Smooth muscle cell (in vitro differentiated cells): ENCODE data around the gene APOB. TPM values are rescaled to one million over a fixed set of nuclear protein-coding genes. Genes with fewer than 3 reads are reported as not detected.

Experiments used
- DNase-seq: peaks from one replicate; lab custom pipeline; 2025; ENCODE audit not compliant: unreplicated experiment; lab: John Stamatoyannopoulos, UW
- H2AFZ ChIP-seq: fragments of 200-600 bp; sonication (generic); 2 replicates; pipeline ENCODE4 v1.6.0; 2016; ENCODE audit warnings: antibody characterized with exemption, low read depth, mild to moderate bottlenecking
- H3F3A ChIP-seq: fragments of 200-600 bp; sonication (generic); 2 replicates; pipeline ENCODE4 v1.6.0; 2017; ENCODE audit warnings: antibody characterized with exemption, low read depth
- H3K27ac ChIP-seq: fragments of 200-600 bp; sonication (generic); 2 replicates; pipeline ENCODE4 v1.5.1; 2016; ENCODE audit warnings: low read depth, mild to moderate bottlenecking
- H3K27me3 ChIP-seq: fragments of 200-600 bp; sonication (generic); 2 replicates; pipeline ENCODE4 v1.6.1; 2016; ENCODE audit warnings: low read depth, mild to moderate bottlenecking
- H3K36me3 ChIP-seq: fragments of 200-600 bp; sonication (generic); 2 replicates; pipeline ENCODE4 v1.5.1; 2016; ENCODE audit warnings: low read depth
- H3K4me1 ChIP-seq: fragments of 200-600 bp; sonication (generic); 2 replicates; pipeline ENCODE4 v1.5.1; 2016; ENCODE audit warnings: low read depth
- H3K4me2 ChIP-seq: fragments of 200-600 bp; sonication (generic); 2 replicates; pipeline ENCODE4 v1.6.0; 2016; ENCODE audit warnings: mild to moderate bottlenecking
- H3K4me3 ChIP-seq: fragments of 200-600 bp; sonication (generic); 2 replicates; pipeline ENCODE4 v1.5.1; 2016; ENCODE audit warnings: mild to moderate bottlenecking
- H3K79me2 ChIP-seq: fragments of 200-600 bp; sonication (generic); 2 replicates; pipeline ENCODE4 v1.6.0; 2016; ENCODE audit warnings: low read depth, mild to moderate bottlenecking
- H3K9ac ChIP-seq: fragments of 200-600 bp; sonication (generic); 2 replicates; pipeline ENCODE4 v1.6.0; 2016; ENCODE audit warnings: low read depth
- H3K9me3 ChIP-seq: fragments of 200-600 bp; sonication (generic); replicated peaks from 2 replicates; pipeline ENCODE4 v1.5.1; 2016; ENCODE audit warnings: low read depth
- H4K20me1 ChIP-seq: fragments of 200-600 bp; sonication (generic); 2 replicates; pipeline ENCODE4 v1.6.0; 2016; ENCODE audit warnings: low read depth
- WGBS: methylation state at CpG from one replicate; pipeline ENCODE4 v1.1.7; 2016; ENCODE audit warnings: low lambda C conversion rate; 5-methylcytosine and 5-hydroxymethylcytosine counted together
- polyA plus RNA-seq: library from polyadenylated mRNA; unstranded; fragments of >200 nt; fragmentation: Nextera tagmentation; extraction: Ambion mirVana; gene quantifications from 2 replicates; pipeline ENCODE4 v1.2.1, GENCODE V29; 2016
- total RNA-seq: library from RNA; depleted of rRNA; stranded (reverse); fragments of >200 nt; gene quantifications from 2 replicates; pipeline ENCODE4 v1.2.3, GENCODE V29; 2014
- TF ChIP-seq, protein P1 (sequence below): fragments of 200-600 bp; sonication (generic); IDR thresholded peaks from 2 replicates; pipeline ENCODE4 v1.5.1; 2017; ENCODE audit warnings: borderline replicate concordance, mild to moderate bottlenecking, antibody characterized with exemption; ENCODE audit not compliant: insufficient read depth, poor library complexity, severe bottlenecking

Gene APOB
- total and polyA plus RNA-seq, 2 experiments from 2014 or later: under 0.01 to 0.09 TPM

DNA sequence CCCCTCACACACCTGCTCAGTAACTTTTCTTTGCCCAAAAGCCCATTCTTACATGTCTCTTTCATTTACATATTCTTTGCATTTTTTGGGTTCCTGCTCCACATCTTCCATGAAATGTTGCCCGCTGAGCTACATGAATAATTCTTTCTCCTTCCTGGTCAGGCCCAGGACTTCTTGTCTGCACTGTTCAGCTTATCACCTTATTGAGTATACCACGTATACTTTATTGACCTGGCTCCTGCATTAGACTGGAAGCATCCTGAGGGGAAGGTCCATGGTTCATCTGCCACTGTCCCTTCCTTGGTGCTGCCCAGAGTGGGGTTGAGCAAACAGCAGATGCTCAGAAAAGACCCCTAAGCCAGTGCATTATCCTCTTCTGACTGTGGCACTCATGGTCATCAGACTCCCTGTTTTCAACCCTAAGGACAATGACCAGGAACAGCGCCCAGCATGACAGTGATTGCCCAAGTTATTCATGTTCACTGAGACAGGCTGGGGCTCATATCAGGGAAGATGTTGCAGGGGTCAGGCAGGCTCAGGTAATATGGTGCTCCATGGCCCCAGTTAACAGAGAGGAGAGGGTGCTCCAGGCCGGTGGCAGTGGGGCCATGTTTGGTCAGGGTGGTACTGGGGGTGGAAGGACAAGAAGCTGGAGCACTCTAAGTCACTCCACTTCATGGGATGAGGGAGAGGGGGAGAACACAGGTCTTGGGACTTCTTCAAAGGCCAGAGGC, 7.7 kb downstream of the APOB start:
- no peaks in the 10 kb centered on the region for H4K20me1 ChIP-seq
- H3K27ac ChIP-seq: no peak overlapping the region
- no peak overlapping the region for H2AFZ ChIP-seq
- H3K79me2 ChIP-seq: no peaks in the 10 kb centered on the region
- no peaks in the 10 kb centered on the region for H3K36me3 ChIP-seq
- no peak overlapping the region for H3K9ac ChIP-seq
- no peak overlapping the region for H3K4me2 ChIP-seq
- no peaks in the 10 kb centered on the region for H3K9me3 ChIP-seq
- no peaks in the 10 kb centered on the region for H3K4me1 ChIP-seq
- TF ChIP-seq, protein P1, sequence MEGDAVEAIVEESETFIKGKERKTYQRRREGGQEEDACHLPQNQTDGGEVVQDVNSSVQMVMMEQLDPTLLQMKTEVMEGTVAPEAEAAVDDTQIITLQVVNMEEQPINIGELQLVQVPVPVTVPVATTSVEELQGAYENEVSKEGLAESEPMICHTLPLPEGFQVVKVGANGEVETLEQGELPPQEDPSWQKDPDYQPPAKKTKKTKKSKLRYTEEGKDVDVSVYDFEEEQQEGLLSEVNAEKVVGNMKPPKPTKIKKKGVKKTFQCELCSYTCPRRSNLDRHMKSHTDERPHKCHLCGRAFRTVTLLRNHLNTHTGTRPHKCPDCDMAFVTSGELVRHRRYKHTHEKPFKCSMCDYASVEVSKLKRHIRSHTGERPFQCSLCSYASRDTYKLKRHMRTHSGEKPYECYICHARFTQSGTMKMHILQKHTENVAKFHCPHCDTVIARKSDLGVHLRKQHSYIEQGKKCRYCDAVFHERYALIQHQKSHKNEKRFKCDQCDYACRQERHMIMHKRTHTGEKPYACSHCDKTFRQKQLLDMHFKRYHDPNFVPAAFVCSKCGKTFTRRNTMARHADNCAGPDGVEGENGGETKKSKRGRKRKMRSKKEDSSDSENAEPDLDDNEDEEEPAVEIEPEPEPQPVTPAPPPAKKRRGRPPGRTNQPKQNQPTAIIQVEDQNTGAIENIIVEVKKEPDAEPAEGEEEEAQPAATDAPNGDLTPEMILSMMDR: no peak
- DNase-seq: no peak
- WGBS: 93% methylated on average over 4 of the region's 4 CpGs
- H3K4me3 ChIP-seq: no peak overlapping the region
- peaks cover 14% of the 10 kb centered on the region for H3K27me3 ChIP-seq
- H3F3A ChIP-seq: no peaks in the 10 kb centered on the region

DNA sequence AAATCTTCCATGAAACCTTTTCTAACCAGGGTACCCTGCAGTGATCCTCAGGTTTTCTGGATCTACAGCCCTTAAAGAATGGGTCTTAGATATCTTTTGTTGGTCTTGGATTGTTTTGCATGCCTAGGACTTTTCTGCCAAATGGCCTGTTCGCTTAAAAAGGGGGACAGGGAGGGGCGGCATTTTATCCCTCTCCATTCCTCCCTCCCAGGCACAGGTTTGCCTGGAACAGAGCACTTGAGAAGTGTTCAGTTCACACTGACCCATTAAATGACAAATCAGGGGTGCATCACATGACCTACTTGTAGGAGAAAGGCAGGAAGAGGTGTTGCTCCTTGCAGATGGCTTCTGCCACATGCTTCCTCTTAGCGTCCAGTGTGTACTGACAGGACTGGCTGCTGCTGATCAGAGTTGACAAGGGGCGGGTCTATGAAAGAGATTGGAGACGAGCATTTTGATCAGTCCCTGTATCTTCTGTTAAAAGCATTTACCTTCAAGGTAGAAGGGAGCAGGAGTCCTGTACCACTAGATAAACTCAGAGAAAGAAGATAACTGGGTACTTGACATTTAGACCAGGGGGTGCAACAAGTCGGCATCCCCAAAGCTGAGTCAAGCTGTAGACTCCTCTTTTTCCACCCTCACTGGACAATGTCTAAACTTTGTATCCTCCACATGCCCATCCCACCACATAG, 8.4 kb downstream of the APOB start:
- 88% methylated on average over 6 of the region's 6 CpGs for WGBS
- no peaks in the 10 kb centered on the region for H3K9me3 ChIP-seq
- no peaks in the 10 kb centered on the region for H3K36me3 ChIP-seq
- no peaks in the 10 kb centered on the region for H3K79me2 ChIP-seq
- peaks cover 14% of the 10 kb centered on the region for H3K27me3 ChIP-seq
- H3K27ac ChIP-seq: no peak overlapping the region
- no peak overlapping the region for H3K4me2 ChIP-seq
- no peaks in the 10 kb centered on the region for H4K20me1 ChIP-seq
- no peak overlapping the region for H3K4me3 ChIP-seq
- no peak overlapping the region for H3K9ac ChIP-seq
- DNase-seq: no peak
- TF ChIP-seq, protein P1: no peak
- no peaks in the 10 kb centered on the region for H3F3A ChIP-seq
- H3K4me1 ChIP-seq: no peaks in the 10 kb centered on the region
- no peak overlapping the region for H2AFZ ChIP-seq

DNA sequence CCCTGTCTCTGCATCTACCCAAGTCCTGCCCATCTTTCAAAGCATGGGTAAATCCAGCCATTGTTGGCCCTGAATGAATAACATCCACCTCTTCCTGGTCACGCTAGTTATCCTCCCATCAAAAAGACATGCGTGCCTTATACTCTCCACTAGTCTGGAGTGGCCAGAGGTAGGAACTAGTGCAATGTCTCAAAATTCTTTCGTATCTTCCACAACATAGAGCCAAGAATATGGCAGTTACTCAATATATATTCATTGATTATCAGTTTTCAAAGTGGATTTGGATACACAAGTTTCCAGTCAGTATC, 8.9 kb downstream of the APOB start:
- H3K36me3 ChIP-seq: no peaks in the 10 kb centered on the region
- no peaks in the 10 kb centered on the region for H3K9me3 ChIP-seq
- H3K4me1 ChIP-seq: no peaks in the 10 kb centered on the region
- H2AFZ ChIP-seq: no peak overlapping the region
- no peaks in the 10 kb centered on the region for H3F3A ChIP-seq
- H3K4me3 ChIP-seq: no peak overlapping the region
- TF ChIP-seq, protein P1: no peak
- no peak for DNase-seq
- no peak overlapping the region for H3K4me2 ChIP-seq
- no peaks in the 10 kb centered on the region for H4K20me1 ChIP-seq
- H3K79me2 ChIP-seq: no peaks in the 10 kb centered on the region
- no peak overlapping the region for H3K9ac ChIP-seq
- peaks cover 14% of the 10 kb centered on the region for H3K27me3 ChIP-seq
- WGBS: 88% methylated on average over 3 of the region's 3 CpGs
- H3K27ac ChIP-seq: no peak overlapping the region
